PFSK-1 (cell line): ENCODE data around the gene C22orf15.

Experiments
- REST ChIP-seq, 2 experiments: IDR thresholded peaks; 2 replicates each; pipeline versions ENCODE4 v1.6.1 to v1.8.0; 2011 to 2012; ENCODE audit warnings: low read depth in 2 of 2, low read length in 2 of 2, control low read depth in 1 of 2, inconsistent platforms in 1 of 2, mild to moderate bottlenecking in 1 of 2, moderate library complexity in 1 of 2; ENCODE audit not compliant: insufficient read depth in 1 of 2
- SIN3A ChIP-seq: IDR thresholded peaks from 2 replicates; pipeline ENCODE4 v1.6.1; 2012; ENCODE audit warnings: mild to moderate bottlenecking, low read length, moderate library complexity, borderline replicate concordance; ENCODE audit not compliant: insufficient read depth

DNA sequence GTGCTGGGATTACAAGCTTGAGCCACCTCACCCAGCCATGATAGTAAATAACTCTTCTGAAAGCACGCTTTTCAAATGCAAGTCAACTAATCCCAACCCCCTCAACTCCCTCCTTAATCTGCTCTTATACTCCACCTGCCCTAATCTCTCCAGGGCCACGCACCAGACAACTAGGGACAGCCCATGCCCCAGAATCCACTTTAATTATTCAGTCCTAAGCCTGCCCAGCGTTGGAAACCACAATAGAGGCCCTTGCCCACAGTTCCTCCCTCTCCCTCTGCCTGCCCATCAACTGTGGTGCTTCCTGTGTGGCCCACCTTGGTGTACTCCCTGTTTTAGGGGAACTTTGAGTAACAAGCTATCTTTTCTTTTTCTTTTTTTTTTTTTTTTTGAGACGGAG, 5.9 kb upstream of the C22orf15 start:
- TF ChIP-seq REST (IDR thresholded peaks at IDR 0.05; ENCODE audit: insufficient read depth in 1 of 2, low read depth in 2 of 2, low read length in 2 of 2) (no peak), SIN3A (no peak)
